Embryonic facial prominence (tissue), 1 donor: ENCODE data around the gene MARCHF2.
"Not testable (repeated sequence)": the region's sequence is repeated elsewhere in the genome, so short reads cannot be mapped to it uniquely, and the experiment has no call there.

Experiments
- DNase-seq: peaks from one replicate; pipeline ENCODE4 v3.0.0-alpha.2; 2016; ENCODE audit errors: extremely low spot score

MARCHF2 gene

DNA sequence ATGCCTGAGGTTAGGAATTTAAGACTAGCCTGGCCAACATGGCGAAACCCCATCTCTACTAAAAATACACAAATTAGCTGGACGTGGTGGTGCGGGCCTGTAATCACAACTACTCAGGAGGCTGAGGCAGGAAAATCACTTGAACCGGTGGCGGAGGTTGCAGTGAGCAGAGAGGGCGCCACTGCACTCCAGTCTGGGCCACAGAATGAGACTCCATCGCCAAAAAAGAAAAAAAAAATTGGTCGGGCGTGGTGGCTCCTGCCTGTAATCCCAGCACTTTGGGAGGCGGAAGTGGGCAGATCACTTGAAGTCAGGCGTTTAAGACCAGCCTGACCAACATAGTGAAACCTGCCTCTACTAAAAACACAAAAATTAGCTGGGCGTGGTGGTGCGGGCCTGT is 2.4 kb upstream of the MARCHF2 start:
- DNase-seq = not testable (repeated sequence)

- no peak for DNase-seq
These were observed 507 bp downstream of the MARCHF2 start for GRCh38 chr19:8413629-8413995.

DNA sequence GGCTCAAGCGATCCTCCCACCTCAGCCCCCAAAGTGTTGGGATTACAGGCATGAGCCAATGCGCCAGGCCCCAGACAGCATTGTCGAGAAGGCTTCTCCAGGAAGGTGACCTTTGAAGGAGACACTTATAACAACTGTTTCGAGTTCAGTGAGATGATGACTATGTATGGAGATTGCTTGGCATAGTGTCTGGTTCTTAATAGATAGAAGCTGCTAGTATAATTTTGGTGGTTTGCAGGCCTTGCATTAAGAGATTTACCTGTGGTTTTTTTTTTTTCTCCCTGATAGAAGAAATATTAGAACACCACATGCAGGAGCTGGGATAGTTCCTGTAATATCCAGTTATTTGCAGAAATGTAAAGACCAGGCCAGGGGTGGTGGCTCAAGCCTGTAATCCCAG is 3.7 kb downstream of the MARCHF2 start:
- DNase-seq = no peak

DNA sequence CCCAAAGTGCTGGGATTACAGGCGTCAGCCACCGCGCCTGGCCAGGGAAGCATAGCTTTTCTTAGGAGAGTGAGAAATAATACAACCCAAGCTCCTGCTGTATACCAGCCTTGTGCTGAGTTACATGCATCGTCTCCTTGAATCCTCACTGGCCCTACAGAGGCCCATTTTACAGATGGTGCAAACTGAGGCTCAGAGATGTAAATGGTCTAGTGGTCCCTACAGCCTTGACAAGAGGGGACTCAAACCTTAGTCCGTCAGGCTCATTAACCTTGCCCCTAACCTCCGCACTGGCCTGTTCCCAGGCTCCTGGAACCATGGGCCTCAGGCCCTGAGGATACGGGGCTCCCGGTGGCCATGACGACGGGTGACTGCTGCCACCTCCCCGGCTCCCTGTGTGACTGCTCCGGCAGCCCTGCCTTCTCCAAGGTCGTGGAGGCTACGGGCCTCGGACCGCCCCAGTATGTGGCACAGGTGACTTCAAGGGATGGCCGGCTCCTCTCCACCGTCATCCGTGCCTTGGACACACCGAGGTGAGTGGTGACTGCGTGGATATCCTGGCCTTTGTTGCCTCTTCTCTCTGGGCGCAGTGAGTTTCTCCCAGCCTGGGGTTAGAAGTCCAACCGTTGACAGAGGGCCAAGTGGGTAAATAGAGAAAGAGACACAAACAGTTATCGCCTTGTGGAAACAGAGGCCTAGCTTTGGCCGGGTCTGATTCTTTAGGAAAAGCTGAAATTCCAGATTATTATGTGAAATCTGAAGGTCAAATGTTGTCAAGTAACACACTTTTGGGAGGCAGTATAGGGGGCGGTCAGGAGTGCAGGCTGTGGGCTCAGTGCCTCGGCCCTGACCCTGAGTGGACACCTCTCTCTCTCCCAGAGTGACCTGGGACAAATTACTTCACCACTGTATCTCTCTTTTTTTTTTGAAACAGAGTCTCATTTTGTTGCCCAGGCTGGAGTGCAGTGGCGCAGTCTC is 8.7 kb downstream of the MARCHF2 start:
- no peak for DNase-seq

GRCh38 chr19:8423817-8424223 is 10.7 kb downstream of the MARCHF2 start:
- no peak for DNase-seq

DNA sequence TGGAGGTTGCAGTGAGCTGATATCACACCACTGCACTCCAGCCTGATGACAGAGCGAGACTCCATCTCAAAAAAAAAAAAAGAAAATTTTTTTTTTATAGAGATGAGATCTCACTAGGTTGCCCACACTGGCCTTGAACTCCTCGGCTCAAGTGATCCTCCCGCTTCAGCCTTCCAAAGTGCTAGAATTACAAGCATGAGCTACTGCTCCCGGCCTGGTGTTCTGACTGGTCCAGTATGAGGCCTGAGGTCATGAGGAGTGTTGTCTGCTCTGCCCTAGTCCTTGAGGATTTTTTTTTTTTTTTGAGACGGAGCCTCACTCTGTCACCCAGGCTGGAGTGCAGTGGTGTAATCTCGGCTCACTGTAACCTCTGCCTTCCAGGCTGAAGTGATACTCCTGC is 12.2 kb downstream of the MARCHF2 start:
- DNase-seq = not testable (repeated sequence)

- DNase-seq = no peak
These were observed 13.2 kb downstream of the MARCHF2 start for GRCh38 chr19:8426283-8426682.

GRCh38 chr19:8429044-8429443 is 15.9 kb downstream of the MARCHF2 start:
- DNase-seq = no peak

DNA sequence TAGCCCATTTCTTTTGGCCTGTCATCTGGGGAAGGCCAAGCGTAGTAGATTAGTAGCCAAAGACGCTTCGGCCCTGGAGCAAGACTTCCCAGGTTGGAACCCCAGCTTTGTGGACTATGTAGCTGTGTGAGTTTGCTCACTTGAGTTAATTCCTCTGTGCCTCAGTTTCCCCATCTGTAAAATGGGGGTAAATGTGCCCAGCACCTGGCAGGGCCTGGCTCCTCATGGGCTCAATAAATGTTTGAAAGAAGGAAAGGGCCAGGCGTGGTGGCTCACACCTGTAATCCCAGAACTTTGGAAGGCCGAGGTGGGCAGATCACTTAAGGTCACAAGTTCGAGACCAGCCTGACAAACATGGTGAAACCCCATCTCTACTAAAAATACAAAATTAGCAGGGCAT is 16.7 kb downstream of the MARCHF2 start:
- no peak for DNase-seq

DNA sequence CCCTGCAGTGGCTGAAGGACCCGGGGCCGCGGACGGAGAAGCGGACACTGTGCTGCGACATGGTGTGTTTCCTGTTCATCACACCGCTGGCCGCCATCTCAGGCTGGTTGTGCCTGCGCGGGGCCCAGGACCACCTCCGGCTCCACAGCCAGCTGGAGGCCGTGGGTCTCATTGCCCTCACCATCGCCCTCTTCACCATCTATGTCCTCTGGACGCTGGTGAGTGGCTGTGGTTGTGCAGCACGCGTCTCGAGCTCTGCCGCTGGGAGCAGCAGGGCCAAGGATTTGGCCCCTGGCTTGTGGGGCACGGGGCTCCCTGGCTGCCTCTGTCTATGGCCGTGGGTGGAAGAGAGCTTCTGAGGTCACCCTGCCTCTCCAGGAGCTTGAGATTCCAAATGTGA is 17.5 kb downstream of the MARCHF2 start:
- no peak for DNase-seq

DNA sequence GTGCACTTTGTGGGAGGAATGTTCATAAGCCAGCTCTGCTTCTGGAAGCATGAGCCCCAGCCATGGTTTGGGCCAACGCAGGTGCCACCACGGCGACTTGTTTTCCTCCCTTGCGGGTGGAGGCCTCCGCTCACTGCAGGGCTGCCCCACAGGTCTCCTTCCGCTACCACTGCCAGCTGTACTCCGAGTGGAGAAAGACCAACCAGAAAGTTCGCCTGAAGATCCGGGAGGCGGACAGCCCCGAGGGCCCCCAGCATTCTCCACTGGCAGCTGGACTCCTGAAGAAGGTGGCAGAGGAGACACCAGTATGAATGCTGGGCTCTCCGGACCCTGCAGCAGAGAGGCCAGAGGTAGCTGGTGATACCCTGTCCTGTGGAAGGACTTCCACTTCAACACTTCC is 25.1 kb downstream of the MARCHF2 start:
- DNase-seq = no peak

- no peak for DNase-seq
These were observed 28.8 kb downstream of the MARCHF2 start for GRCh38 chr19:8441725-8442544.

GRCh38 chr19:8444140-8444676 is 31.1 kb downstream of the MARCHF2 start:
- not testable (repeated sequence) for DNase-seq

GRCh38 chr19:8444677-8445487 is 31.8 kb downstream of the MARCHF2 start, which contains the start of gene HNRNPM:
Gene HNRNPM, plus strand, starts transcription at chr19:8444975. Its CDS starts 24 bp downstream, at chr19:8444999.
- DNase-seq = peak; percentile 92

DNA sequence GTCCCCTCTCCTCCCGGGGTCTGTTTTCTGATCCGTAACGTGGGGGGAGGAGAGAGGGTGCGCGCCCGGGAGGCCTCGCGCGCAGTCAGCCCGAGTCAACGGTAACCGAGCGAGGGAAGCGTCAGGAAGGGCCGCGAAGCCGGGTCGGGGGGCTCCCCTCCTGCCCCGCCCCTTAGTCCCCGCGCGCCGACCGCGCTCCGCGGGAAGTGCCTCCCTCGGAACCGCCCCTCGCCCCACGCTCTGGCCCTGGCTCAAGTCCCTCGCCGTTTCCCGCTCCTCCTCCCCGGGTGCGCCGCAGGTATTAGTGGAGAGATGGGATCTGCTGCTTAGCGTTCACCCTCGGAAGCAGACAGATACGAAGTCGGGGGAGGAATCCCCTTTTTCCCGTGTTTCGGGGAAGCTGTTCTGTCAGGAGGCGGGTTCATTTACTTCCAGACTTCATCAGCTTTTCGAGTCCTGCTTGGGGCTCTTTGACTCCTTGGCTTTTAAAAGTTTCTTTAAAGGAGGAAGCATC is 32.4 kb downstream of the MARCHF2 start:
- DNase-seq = no peak

GRCh38 chr19:8446061-8446709 is 33.1 kb downstream of the MARCHF2 start:
- DNase-seq = no peak

- no peak for DNase-seq
These were observed 36.7 kb downstream of the MARCHF2 start for GRCh38 chr19:8449830-8450229.

DNA sequence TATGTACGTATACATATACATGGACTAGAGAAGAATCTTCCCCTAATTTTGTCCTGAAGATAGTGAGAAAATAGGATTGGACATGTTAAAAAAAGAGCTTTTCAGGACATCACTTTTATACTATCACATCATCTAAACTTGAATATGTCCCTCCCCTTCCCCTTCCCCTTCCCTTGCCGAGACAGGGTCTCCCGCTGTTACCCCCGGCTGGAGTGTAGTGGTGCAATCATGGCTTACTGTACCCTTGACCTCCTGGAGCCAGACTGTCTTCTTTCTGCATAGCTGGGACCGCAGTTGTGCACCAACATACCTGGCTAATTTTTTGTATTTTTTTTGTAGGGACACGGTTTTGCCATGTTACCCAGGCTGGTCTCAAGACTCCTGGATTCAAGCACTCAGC is 38.3 kb downstream of the MARCHF2 start:
- no peak for DNase-seq

- no peak for DNase-seq
These were observed 38.8 kb downstream of the MARCHF2 start for GRCh38 chr19:8451885-8452284.

DNA sequence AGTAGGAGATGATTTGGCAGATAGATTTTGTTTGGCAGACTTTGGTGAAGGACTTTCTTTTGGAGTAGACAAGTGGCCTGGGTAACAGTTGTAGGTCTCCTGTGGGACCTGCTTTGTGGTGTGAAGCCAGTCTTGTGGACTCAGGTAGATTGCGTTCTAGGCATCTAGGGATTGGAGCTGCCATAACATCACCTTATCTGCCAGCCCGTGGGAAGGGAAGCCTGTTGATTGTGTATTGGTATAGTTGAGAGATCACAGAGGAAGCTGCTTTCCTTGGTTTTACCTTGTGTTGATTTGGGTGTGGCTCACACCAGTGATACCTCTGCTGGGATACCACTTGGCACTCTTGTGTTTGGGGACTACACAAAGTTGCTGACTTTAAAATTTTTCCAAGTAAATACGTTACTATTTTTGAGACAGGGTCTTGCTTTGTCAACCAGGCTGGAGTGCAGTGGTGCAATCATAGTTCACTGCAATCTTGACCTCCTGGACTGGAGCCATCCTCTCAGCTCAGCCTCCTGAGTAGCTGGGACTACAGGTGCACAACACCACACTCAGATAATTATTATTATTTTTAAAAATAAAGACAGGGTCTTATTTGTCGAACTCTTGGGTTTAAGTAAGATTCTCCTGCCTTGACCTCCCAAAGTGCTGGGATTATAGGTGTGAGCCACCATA is 39.5 kb downstream of the MARCHF2 start:
- no peak for DNase-seq
